DND-41 (cell line): ENCODE results near the gene LEF1.

Experiments used
- ATAC-seq: fragments of 200-7000 bp; cut with Tn5 transposase; 3 replicates; pipeline ENCODE4 v1.9.1; 2021; ENCODE audit warnings: low read depth; ENCODE audit not compliant: insufficient read depth
- DNase-seq: peaks from one replicate; pipeline ENCODE4 v3.0.0-alpha.2; 2020
- H2AFZ ChIP-seq: 2 replicates; pipeline ENCODE4 v1.6.0; 2012; ENCODE audit warnings: low read depth, low read length
- H3K27ac ChIP-seq: 2 replicates; pipeline ENCODE4 v1.5.1; 2012; ENCODE audit warnings: low read length, inconsistent platforms
- H3K27me3 ChIP-seq: fragments of 200-600 bp; sonication (generic); 2 replicates; pipeline ENCODE4 v1.6.0; 2012; ENCODE audit warnings: low read length, mild to moderate bottlenecking, inconsistent platforms; ENCODE audit not compliant: insufficient read depth, poor library complexity
- H3K36me3 ChIP-seq: 2 replicates; pipeline ENCODE4 v1.5.1; 2012; ENCODE audit warnings: low read length, inconsistent platforms; ENCODE audit not compliant: insufficient read depth
- H3K4me1 ChIP-seq: 2 replicates; pipeline ENCODE4 v1.5.1; 2012; ENCODE audit warnings: mild to moderate bottlenecking, low read length; ENCODE audit not compliant: insufficient read depth
- H3K4me2 ChIP-seq: 2 replicates; pipeline ENCODE4 v1.6.0; 2012; ENCODE audit warnings: mild to moderate bottlenecking, moderate library complexity, low read length, inconsistent platforms; ENCODE audit not compliant: insufficient read depth
- H3K4me3 ChIP-seq, 2 experiments: fragments of 200-600 bp in 1 of 2; shearing (Covaris generic) in 1 of 2; 2 replicates each; pipeline ENCODE4 v1.5.1; 2012 to 2016; ENCODE audit warnings: inconsistent platforms in 2 of 2, low read length in 2 of 2, mild to moderate bottlenecking in 2 of 2, low read depth in 1 of 2, moderate library complexity in 1 of 2
- H3K79me2 ChIP-seq: 2 replicates; pipeline ENCODE4 v1.6.0; 2012; ENCODE audit warnings: low read length, inconsistent platforms; ENCODE audit not compliant: insufficient read depth
- H3K9ac ChIP-seq: 2 replicates; pipeline ENCODE4 v1.6.0; 2012; ENCODE audit warnings: low read depth, mild to moderate bottlenecking, inconsistent platforms, low read length, moderate library complexity
- H3K9me3 ChIP-seq: 2 replicates; pipeline ENCODE4 v1.5.1; 2012; ENCODE audit warnings: low read length, moderate library complexity, mild to moderate bottlenecking, inconsistent platforms; ENCODE audit not compliant: insufficient read depth, severe bottlenecking
- H4K20me1 ChIP-seq: 2 replicates; pipeline ENCODE4 v1.6.0; 2012; ENCODE audit warnings: low read length; ENCODE audit not compliant: insufficient read depth
- EZH2 ChIP-seq: IDR thresholded peaks from 3 replicates; pipeline ENCODE4 v1.6.1; 2012; ENCODE audit warnings: borderline replicate concordance, low read depth, mild to moderate bottlenecking, moderate library complexity, low read length, inconsistent platforms; ENCODE audit not compliant: severe bottlenecking
- TF ChIP-seq, protein P1 (sequence below): IDR thresholded peaks from 2 replicates; pipeline ENCODE4 v1.5.1; 2012; ENCODE audit warnings: borderline replicate concordance, low read length, moderate library complexity, mild to moderate bottlenecking; ENCODE audit not compliant: poor library complexity, severe bottlenecking; ENCODE audit errors: extremely low read depth

Gene LEF1

DNA sequence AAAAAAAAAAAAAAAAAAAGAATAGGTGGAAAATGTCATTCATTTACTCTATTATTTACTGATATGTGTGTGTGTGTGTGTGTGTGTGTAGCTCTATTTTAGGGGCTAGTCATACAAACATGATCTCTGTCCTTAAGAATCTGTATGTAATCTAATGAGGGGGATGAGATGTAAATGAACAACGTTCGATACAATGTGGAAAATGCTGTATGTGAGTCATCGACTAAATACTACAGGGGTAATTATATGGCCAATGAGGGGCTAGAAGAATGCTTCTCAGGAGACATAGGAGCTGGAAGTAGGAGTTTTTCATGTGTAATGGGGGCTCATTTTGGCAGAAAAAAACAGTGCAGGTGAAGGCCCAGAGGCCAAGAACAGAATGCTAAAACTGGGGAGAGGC, 41.9 kb downstream of the LEF1 start:
- H3K27ac ChIP-seq: no peak overlapping the region
- ATAC-seq: no peak
- H2AFZ ChIP-seq: no peak overlapping the region
- peaks cover 97% of the 10 kb centered on the region for H3K36me3 ChIP-seq
- H3K9ac ChIP-seq: no peak overlapping the region
- H4K20me1 ChIP-seq: peaks cover 92% of the 10 kb centered on the region
- H3K4me3 ChIP-seq: no peak overlapping the region
- H3K4me2 ChIP-seq: no peak overlapping the region
- H3K79me2 ChIP-seq: peaks cover 100% of the 10 kb centered on the region
- TF ChIP-seq, protein P1, sequence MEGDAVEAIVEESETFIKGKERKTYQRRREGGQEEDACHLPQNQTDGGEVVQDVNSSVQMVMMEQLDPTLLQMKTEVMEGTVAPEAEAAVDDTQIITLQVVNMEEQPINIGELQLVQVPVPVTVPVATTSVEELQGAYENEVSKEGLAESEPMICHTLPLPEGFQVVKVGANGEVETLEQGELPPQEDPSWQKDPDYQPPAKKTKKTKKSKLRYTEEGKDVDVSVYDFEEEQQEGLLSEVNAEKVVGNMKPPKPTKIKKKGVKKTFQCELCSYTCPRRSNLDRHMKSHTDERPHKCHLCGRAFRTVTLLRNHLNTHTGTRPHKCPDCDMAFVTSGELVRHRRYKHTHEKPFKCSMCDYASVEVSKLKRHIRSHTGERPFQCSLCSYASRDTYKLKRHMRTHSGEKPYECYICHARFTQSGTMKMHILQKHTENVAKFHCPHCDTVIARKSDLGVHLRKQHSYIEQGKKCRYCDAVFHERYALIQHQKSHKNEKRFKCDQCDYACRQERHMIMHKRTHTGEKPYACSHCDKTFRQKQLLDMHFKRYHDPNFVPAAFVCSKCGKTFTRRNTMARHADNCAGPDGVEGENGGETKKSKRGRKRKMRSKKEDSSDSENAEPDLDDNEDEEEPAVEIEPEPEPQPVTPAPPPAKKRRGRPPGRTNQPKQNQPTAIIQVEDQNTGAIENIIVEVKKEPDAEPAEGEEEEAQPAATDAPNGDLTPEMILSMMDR: no peak
- TF ChIP-seq EZH2: no peak
- H3K4me1 ChIP-seq: peaks cover 12% of the 10 kb centered on the region; the same call in 1 of the 2 replicates
- H3K27me3 ChIP-seq: no peaks in the 10 kb centered on the region
- H3K9me3 ChIP-seq: no peaks in the 10 kb centered on the region
- no peak for DNase-seq

DNA sequence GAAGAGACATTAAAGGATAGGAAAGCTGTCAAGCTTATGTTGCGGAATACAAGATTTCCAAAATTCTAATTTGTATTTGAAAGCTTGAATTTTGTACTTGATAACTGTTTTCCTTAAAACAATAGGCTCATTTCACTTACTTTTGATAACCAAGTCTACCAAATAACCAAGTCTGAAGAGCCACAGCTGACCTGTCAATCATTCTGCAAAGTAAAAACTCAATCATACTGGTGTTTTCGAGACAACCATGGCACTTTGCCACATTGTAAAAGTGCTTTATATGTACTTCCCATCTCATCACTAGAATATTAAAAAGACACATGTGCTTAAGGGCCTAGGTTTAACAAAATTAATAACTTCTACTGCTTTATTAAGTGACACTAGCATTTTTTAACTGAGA, 47.9 kb downstream of the LEF1 start:
- DNase-seq (no peak), ATAC-seq (no peak)
- H3K9me3 ChIP-seq: no peaks in the 10 kb centered on the region
- H4K20me1 ChIP-seq: peaks cover 85% of the 10 kb centered on the region
- H3K79me2 ChIP-seq: peaks cover 100% of the 10 kb centered on the region
- H3K4me3 ChIP-seq: no peak overlapping the region
- H3K27ac ChIP-seq: no peak overlapping the region
- H3K9ac ChIP-seq: no peak overlapping the region
- H3K36me3 ChIP-seq: peaks cover 96% of the 10 kb centered on the region
- no peaks in the 10 kb centered on the region for H3K27me3 ChIP-seq
- no peak overlapping the region for H2AFZ ChIP-seq
- H3K4me1 ChIP-seq: peaks cover 51% of the 10 kb centered on the region
- H3K4me2 ChIP-seq: no peak overlapping the region
- TF ChIP-seq, protein P1: no peak
- no peak for TF ChIP-seq EZH2

DNA sequence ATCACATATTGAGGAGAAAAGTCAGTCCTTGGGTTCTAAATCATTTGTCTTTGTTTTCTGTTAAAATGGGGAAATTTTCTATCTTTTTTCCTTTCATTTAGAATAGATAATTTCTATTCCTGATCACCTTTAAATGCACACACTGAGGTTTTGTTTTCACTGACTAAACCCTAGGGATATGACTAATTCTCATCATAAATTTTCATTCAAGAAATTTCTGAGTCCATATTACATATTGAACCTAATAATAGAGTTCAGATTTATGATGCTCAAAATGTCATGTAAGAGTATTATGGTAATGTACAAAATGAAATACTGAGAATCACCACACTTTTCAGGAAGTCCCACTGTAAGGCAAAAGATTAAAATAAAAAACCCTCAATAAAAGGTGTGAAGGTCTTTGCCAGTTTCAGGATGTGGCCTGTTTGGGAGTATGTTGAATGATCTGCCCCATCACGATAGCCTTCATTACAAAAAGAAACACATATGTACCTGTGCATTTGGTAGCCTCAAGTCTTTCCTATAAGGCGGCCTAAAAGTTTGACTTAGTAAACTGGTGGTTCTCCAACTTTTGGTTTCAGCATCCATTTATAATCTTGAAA, 49.4 kb downstream of the LEF1 start:
- TF ChIP-seq, protein P1: no peak
- no peak for TF ChIP-seq EZH2

DNA sequence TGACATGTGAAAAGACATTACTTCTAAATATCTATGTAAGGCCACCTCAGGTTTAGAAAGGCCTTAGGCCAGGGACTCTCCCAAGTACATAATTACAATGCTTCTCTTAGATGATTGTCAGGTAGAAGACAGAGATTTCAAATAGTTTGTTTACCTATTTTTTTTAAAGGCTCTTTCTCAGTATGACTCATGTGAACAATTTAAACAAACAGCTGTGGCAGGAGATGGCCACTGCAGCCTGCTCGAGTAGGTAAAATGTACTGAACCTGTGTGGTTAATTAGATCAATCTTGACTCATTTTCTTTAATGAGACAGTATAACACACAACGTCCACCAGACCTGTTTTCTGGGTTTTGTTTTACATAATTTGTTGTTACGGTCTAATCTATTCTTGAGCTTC, 50.2 kb downstream of the LEF1 start:
- H2AFZ ChIP-seq: no peak overlapping the region
- ATAC-seq (no peak), DNase-seq (no peak)
- TF ChIP-seq EZH2: no peak
- TF ChIP-seq, protein P1: no peak
- H3K27me3 ChIP-seq: no peaks in the 10 kb centered on the region
- peak overlapping the region; percentile 2; the same call in 1 of the 2 replicates for H3K9ac ChIP-seq
- peaks cover 100% of the 10 kb centered on the region for H3K79me2 ChIP-seq
- no peak overlapping the region; the same call in 1 of the 2 replicates for H3K4me2 ChIP-seq
- peaks cover 91% of the 10 kb centered on the region for H4K20me1 ChIP-seq
- H3K36me3 ChIP-seq: peaks cover 97% of the 10 kb centered on the region
- no peaks in the 10 kb centered on the region for H3K9me3 ChIP-seq
- H3K27ac ChIP-seq: peak overlapping the region; percentile 54
- H3K4me3 ChIP-seq: no peak overlapping the region
- H3K4me1 ChIP-seq: peaks cover 68% of the 10 kb centered on the region

More for the DNA sequence above, 49.4 kb downstream of the LEF1 start:
- ATAC-seq (no peak), DNase-seq (no peak)
- no peak overlapping the region for H3K4me2 ChIP-seq
- H4K20me1 ChIP-seq: peaks cover 89% of the 10 kb centered on the region
- H3K27ac ChIP-seq: no peak overlapping the region
- H3K4me1 ChIP-seq: peaks cover 62% of the 10 kb centered on the region
- H3K9me3 ChIP-seq: no peaks in the 10 kb centered on the region
- peaks cover 100% of the 10 kb centered on the region for H3K79me2 ChIP-seq
- H2AFZ ChIP-seq: no peak overlapping the region
- H3K27me3 ChIP-seq: no peaks in the 10 kb centered on the region
- no peak overlapping the region for H3K9ac ChIP-seq
- no peak overlapping the region for H3K4me3 ChIP-seq
- peaks cover 97% of the 10 kb centered on the region for H3K36me3 ChIP-seq
